GM12878 (cell line): ENCODE data around the gene LRRC56. TPM values are rescaled to one million over a fixed set of nuclear protein-coding genes. Genes with fewer than 3 reads are reported as not detected.

Source experiments
- ATAC-seq: fragments of 200-7000 bp; cut with Tn5 transposase; 3 replicates; pipeline ENCODE4 v1.9.1; 2020; ENCODE audit warnings: mild to moderate bottlenecking, moderate library complexity
- BruUV-seq: library from RNA; stranded (reverse); fragments of 400-500 nt; replicated peaks from 2 replicates; lab custom pipeline; 2021; lab: Mats Ljungman, UMichigan
- CTCF ChIA-PET: fragments of 300-600 bp; sonication (Branson Sonifier 250); formaldehyde crosslinking; extraction: SDS; loops from one replicate; lab custom pipeline; 2021; ENCODE audit warnings: inconsistent platforms; lab: Yijun Ruan, JAX
- POLR2A ChIA-PET: fragments of 350-600 bp; formaldehyde crosslinking; extraction: SDS; loops from one replicate; lab custom pipeline; 2021; ENCODE audit warnings: inconsistent platforms; lab: Charles Lee
- RAD21 ChIA-PET: fragments of 300-600 bp; sonication (Branson Sonifier 250); formaldehyde crosslinking; loops from one replicate; lab custom pipeline; 2023; ENCODE audit warnings: antibody characterized with exemption; ENCODE audit not compliant: unreplicated experiment; lab: Charles Lee
- SMC1A ChIA-PET: fragments of 300-600 bp; sonication (Branson Sonifier 250); formaldehyde crosslinking; loops from one replicate; lab custom pipeline; 2023; ENCODE audit not compliant: unreplicated experiment, uncharacterized antibody; lab: Charles Lee
- DNase-seq: peaks from one replicate; pipeline ENCODE4 v3.0.0-alpha.2; 2011; ENCODE audit warnings: low read depth, low spot score
- FAIRE-seq: peaks from 3 replicates; lab custom pipeline; 2011; peaks lifted over from hg19 to GRCh38; lab: Jason Lieb, UNC
- H2AFZ ChIP-seq: 2 replicates; pipeline ENCODE4 v1.6.0; 2011; ENCODE audit warnings: low read depth, low read length, control low read depth; ENCODE audit not compliant: control insufficient read depth
- H3K27ac ChIP-seq: 2 replicates; pipeline ENCODE4 v1.5.1; 2011; ENCODE audit warnings: control low read depth; ENCODE audit not compliant: control insufficient read depth, insufficient read depth
- H3K27me3 ChIP-seq, 2 experiments: replicated peaks in 1 of 2; 2 replicates each; pipeline versions ENCODE4 v1.6.0 to v1.6.1; 2011; ENCODE audit warnings: low read length in 1 of 2; ENCODE audit not compliant: control insufficient read depth in 2 of 2, insufficient read depth in 2 of 2
- H3K36me3 ChIP-seq, 2 experiments: 2 replicates each; pipeline ENCODE4 v1.5.1; 2011; ENCODE audit warnings: low read length in 1 of 2; ENCODE audit not compliant: control insufficient read depth in 2 of 2, insufficient read depth in 2 of 2
- H3K4me1 ChIP-seq: 2 replicates; pipeline ENCODE4 v1.6.1; 2011; ENCODE audit warnings: mild to moderate bottlenecking, low read length, moderate library complexity, mixed read lengths; ENCODE audit not compliant: control insufficient read depth, insufficient read depth
- H3K4me2 ChIP-seq: 2 replicates; pipeline ENCODE4 v1.6.0; 2011; ENCODE audit warnings: control low read depth; ENCODE audit not compliant: control insufficient read depth, insufficient read depth
- H3K4me3 ChIP-seq: fragments of 200-600 bp; sonication (generic); 2 replicates; pipeline ENCODE4 v1.5.1; 2016
- H3K79me2 ChIP-seq: 2 replicates; pipeline ENCODE4 v1.6.0; 2011; ENCODE audit warnings: low read length; ENCODE audit not compliant: control insufficient read depth, insufficient read depth
- H3K9ac ChIP-seq: 2 replicates; pipeline ENCODE4 v1.8.0; 2011; ENCODE audit warnings: low read length, control low read depth, mixed read lengths; ENCODE audit not compliant: control insufficient read depth, insufficient read depth
- H3K9me3 ChIP-seq: replicated peaks from 3 replicates; pipeline ENCODE4 v1.5.1; 2011; ENCODE audit warnings: mild to moderate bottlenecking, low read length; ENCODE audit not compliant: control insufficient read depth, insufficient read depth
- H4K20me1 ChIP-seq: 2 replicates; pipeline ENCODE4 v1.6.0; 2011; ENCODE audit not compliant: control insufficient read depth, insufficient read depth
- CHD2 ChIP-seq: IDR thresholded peaks from 2 replicates; pipeline ENCODE4 v1.6.1; 2011; ENCODE audit warnings: low read depth, low read length, improper control_type of control experiment, borderline replicate concordance
- DPF2 ChIP-seq: fragments of 450-650 bp; IDR thresholded peaks from 2 replicates; pipeline ENCODE4 v1.6.1; 2017; ENCODE audit warnings: mild to moderate bottlenecking
- MEF2B ChIP-seq: fragments of 450-650 bp; IDR thresholded peaks from 2 replicates; pipeline ENCODE4 v1.6.1; 2018; ENCODE audit warnings: mild to moderate bottlenecking, moderate library complexity; ENCODE audit not compliant: partially characterized antibody, poor library complexity, severe bottlenecking
- MTA2 ChIP-seq: fragments of 450-650 bp; IDR thresholded peaks from 2 replicates; pipeline ENCODE4 v1.6.1; 2016; ENCODE audit warnings: low read depth, mild to moderate bottlenecking, moderate library complexity
- MTA3 ChIP-seq: IDR thresholded peaks from 2 replicates; pipeline ENCODE4 v1.6.1; 2012; ENCODE audit warnings: low read length, inconsistent platforms, borderline replicate concordance
- POLR2A ChIP-seq: IDR thresholded peaks from 2 replicates; pipeline ENCODE4 v1.6.1; 2011; ENCODE audit warnings: low read depth, mild to moderate bottlenecking, low read length
- POLR2AphosphoS2 ChIP-seq: IDR thresholded peaks from 2 replicates; pipeline ENCODE4 v1.6.1; 2011; ENCODE audit warnings: low read depth, mild to moderate bottlenecking, low read length, improper control_type of control experiment, moderate library complexity
- POLR2AphosphoS5 ChIP-seq: IDR thresholded peaks from 2 replicates; pipeline ENCODE4 v1.6.1; 2011; ENCODE audit warnings: mild to moderate bottlenecking, low read length, inconsistent platforms
- RAD51 ChIP-seq: fragments of 450-650 bp; IDR thresholded peaks from 2 replicates; pipeline ENCODE4 v1.6.1; 2016; ENCODE audit warnings: moderate library complexity, mild to moderate bottlenecking, inconsistent platforms
- TCF3 ChIP-seq: IDR thresholded peaks from 2 replicates; pipeline ENCODE4 v1.6.1; 2012; ENCODE audit warnings: low read depth, mild to moderate bottlenecking, low read length, borderline replicate concordance; ENCODE audit not compliant: insufficient read depth
- WRNIP1 ChIP-seq: IDR thresholded peaks from 2 replicates; pipeline ENCODE4 v1.6.1; 2011; ENCODE audit warnings: low read depth, low read length, improper control_type of control experiment, borderline replicate concordance
- ZNF274 ChIP-seq: IDR thresholded peaks from one replicate; pipeline ENCODE4 v1.8.0; 2011; ENCODE audit not compliant: insufficient read length, insufficient read depth
- WGBS: methylation state at CpG from one replicate; pipeline ENCODE4 v1.1.6; 2016; ENCODE audit warnings: low lambda C conversion rate; ENCODE audit not compliant: insufficient replicate concordance, insufficient coverage; ENCODE audit errors: missing lambda C conversion rate; 5-methylcytosine and 5-hydroxymethylcytosine counted together
- in situ Hi-C: fragments of 300-500 bp; cut with MboI; formaldehyde crosslinking; loops from 9 replicates; pipeline ENCODE4 v1.14.3; 2018; ENCODE audit warnings: mixed read lengths
- intact Hi-C: fragments of 100-400 bp; cut with micrococcal nuclease; formaldehyde crosslinking; loops from one replicate; pipeline ENCODE4 v1.14.2; 2022; ENCODE audit not compliant: unreplicated experiment
- polyA plus RNA-seq, 11 experiments: library from polyadenylated mRNA; depleted of rRNA in 4 of 11; unstranded in 6 of 11; stranded (reverse) in 5 of 11; fragments of >200 nt; fragmentation: Nextera tagmentation in 4 of 11; fragmentation: Illumina TruSeq in 1 of 11; extraction: Ambion mirVana in 4 of 11; extraction: Trizol in 1 of 11; gene quantifications; 1 replicate in 1 of 11; 2 replicates in 10 of 11; pipeline versions ENCODE4 v1.2.1 to v1.2.3, GENCODE V29; 2011 to 2016; ENCODE audit warnings: inconsistent platforms in 2 of 11, missing spikeins in 2 of 11, low read depth in 1 of 11
- total RNA-seq, 4 experiments: library from RNA; depleted of rRNA in 3 of 4; stranded (reverse); fragments of >200 nt in 3 of 4; fragmentation: Illumina TruSeq in 1 of 4; extraction: Trizol in 1 of 4; gene quantifications; 2 replicates each; pipeline versions ENCODE4 v1.2.1 to v1.2.3, GENCODE V29; 2013 to 2021
- TF ChIP-seq, protein P1 (sequence below): fragments of 450-650 bp; formaldehyde crosslinking; IDR thresholded peaks from 2 replicates; pipeline ENCODE4 v1.4.0; 2022; ENCODE audit warnings: mild to moderate bottlenecking, moderate library complexity
- TF ChIP-seq, protein P2 (sequence below): fragments of 450-650 bp; conservative IDR thresholded peaks from 2 replicates; pipeline ENCODE4 v1.6.1; 2017; ENCODE audit warnings: mild to moderate bottlenecking, moderate library complexity
- TF ChIP-seq, protein P3 (sequence below): IDR thresholded peaks from 2 replicates; pipeline ENCODE4 v1.6.1; 2011; ENCODE audit warnings: low read depth, mild to moderate bottlenecking, low read length, moderate library complexity, borderline replicate concordance; ENCODE audit errors: extremely low read depth
- TF ChIP-seq, protein P4 (sequence below): IDR thresholded peaks from 2 replicates; pipeline ENCODE4 v1.6.1; 2011; ENCODE audit warnings: borderline replicate concordance, low read depth, mild to moderate bottlenecking, moderate library complexity, mixed read lengths, low read length; ENCODE audit not compliant: insufficient read depth; ENCODE audit errors: extremely low read length
- TF ChIP-seq, protein P5 (sequence below): IDR thresholded peaks from 2 replicates; pipeline ENCODE4 v1.6.1; 2011; ENCODE audit warnings: low read depth, low read length, improper control_type of control experiment, borderline replicate concordance
- TF ChIP-seq, protein P6 (sequence below): IDR thresholded peaks from 2 replicates; pipeline ENCODE4 v1.6.1; 2012; ENCODE audit warnings: low read depth, low read length, improper control_type of control experiment

The LRRC56 gene
- total and polyA plus RNA-seq, 10 of the 15 experiments (the other 5 are each of a cell fraction or from before 2014, with no cell fraction given): 0.02 to 1.9 (median 0.75) TPM; not detected in 1

DNA sequence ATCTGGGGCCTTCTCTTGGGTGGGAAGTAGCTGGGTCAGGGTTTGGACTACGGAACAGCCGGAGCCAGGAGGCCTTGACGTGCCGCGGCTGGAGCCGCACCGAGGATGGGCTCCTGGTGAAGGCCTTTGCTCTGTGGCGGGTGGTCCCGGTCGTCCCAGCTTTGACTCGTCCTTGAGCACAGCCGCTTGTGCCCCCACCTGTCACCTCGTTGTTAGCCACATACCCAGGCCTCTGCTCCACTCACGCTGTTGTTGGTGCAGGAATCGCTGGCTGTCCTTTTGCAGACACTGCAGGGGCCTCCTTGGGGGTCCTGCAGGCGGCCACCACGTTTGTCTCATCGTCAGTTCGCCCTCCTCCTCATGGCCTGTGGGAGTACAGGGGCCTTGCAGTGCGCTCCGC, 56.0 kb downstream of the LRRC56 start:
- Histone ChIP-seq H3K27me3 (no peaks in the 10 kb centered on the region), H3K4me1 (no peaks in the 10 kb centered on the region), H3K9ac (no peak overlapping the region), H3K4me2 (no peak overlapping the region), H3K79me2 (no peaks in the 10 kb centered on the region), H2AFZ (no peak overlapping the region), H3K9me3 (no peaks in the 10 kb centered on the region), H3K4me3 (no peak overlapping the region), H3K27ac (no peak overlapping the region), H4K20me1 (no peaks in the 10 kb centered on the region), H3K36me3 (peaks cover 29 to 50% of the 10 kb centered on the region in 2 experiments)
- RAD21 ChIA-PET: no interaction called here
- SMC1A ChIA-PET: no interaction called here
- CTCF ChIA-PET: no interaction called here
- POLR2A ChIA-PET: no interaction called here
- intact Hi-C loops (no loop called here), in situ Hi-C loops (no loop called here)
- DNase-seq (no peak), FAIRE-seq (no peak), ATAC-seq (no peak)
- BruUV-seq: no TSS peak
- 97% methylated on average over 21 of the region's 21 CpGs for WGBS
- TF ChIP-seq POLR2AphosphoS5 (no peak), ZNF274 (no peak), MTA3 (no peak), CHD2 (no peak), POLR2AphosphoS2 (no peak), MEF2B (no peak), TCF3 (no peak), RAD51 (no peak), POLR2A (no peak), WRNIP1 (no peak), DPF2 (no peak), MTA2 (no peak)
- TF ChIP-seq, protein P1, sequence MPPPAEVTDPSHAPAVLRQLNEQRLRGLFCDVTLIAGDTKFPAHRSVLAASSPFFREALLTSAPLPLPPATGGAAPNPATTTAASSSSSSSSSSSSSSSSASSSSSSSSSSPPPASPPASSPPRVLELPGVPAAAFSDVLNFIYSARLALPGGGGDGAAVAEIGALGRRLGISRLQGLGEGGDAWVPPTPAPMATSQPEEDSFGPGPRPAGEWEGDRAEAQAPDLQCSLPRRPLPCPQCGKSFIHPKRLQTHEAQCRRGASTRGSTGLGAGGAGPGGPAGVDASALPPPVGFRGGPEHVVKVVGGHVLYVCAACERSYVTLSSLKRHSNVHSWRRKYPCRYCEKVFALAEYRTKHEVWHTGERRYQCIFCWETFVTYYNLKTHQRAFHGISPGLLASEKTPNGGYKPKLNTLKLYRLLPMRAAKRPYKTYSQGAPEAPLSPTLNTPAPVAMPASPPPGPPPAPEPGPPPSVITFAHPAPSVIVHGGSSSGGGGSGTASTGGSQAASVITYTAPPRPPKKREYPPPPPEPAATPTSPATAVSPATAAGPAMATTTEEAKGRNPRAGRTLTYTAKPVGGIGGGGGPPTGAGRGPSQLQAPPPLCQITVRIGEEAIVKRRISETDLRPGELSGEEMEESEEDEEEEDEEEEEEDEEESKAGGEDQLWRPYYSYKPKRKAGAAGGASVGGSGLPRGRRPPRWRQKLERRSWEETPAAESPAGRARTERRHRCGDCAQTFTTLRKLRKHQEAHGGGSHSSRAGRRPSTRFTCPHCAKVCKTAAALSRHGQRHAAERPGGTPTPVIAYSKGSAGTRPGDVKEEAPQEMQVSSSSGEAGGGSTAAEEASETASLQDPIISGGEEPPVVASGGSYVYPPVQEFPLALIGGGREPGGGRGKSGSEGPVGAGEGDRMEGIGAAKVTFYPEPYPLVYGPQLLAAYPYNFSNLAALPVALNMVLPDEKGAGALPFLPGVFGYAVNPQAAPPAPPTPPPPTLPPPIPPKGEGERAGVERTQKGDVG (CRISPR knock-in tag): no peak
- TF ChIP-seq, protein P2, sequence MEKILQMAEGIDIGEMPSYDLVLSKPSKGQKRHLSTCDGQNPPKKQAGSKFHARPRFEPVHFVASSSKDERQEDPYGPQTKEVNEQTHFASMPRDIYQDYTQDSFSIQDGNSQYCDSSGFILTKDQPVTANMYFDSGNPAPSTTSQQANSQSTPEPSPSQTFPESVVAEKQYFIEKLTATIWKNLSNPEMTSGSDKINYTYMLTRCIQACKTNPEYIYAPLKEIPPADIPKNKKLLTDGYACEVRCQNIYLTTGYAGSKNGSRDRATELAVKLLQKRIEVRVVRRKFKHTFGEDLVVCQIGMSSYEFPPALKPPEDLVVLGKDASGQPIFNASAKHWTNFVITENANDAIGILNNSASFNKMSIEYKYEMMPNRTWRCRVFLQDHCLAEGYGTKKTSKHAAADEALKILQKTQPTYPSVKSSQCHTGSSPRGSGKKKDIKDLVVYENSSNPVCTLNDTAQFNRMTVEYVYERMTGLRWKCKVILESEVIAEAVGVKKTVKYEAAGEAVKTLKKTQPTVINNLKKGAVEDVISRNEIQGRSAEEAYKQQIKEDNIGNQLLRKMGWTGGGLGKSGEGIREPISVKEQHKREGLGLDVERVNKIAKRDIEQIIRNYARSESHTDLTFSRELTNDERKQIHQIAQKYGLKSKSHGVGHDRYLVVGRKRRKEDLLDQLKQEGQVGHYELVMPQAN: no peak
- TF ChIP-seq, protein P3, sequence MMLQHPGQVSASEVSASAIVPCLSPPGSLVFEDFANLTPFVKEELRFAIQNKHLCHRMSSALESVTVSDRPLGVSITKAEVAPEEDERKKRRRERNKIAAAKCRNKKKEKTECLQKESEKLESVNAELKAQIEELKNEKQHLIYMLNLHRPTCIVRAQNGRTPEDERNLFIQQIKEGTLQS: no peak
- TF ChIP-seq, protein P4, sequence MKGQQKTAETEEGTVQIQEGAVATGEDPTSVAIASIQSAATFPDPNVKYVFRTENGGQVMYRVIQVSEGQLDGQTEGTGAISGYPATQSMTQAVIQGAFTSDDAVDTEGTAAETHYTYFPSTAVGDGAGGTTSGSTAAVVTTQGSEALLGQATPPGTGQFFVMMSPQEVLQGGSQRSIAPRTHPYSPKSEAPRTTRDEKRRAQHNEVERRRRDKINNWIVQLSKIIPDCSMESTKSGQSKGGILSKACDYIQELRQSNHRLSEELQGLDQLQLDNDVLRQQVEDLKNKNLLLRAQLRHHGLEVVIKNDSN: no peak
- TF ChIP-seq, protein P5, sequence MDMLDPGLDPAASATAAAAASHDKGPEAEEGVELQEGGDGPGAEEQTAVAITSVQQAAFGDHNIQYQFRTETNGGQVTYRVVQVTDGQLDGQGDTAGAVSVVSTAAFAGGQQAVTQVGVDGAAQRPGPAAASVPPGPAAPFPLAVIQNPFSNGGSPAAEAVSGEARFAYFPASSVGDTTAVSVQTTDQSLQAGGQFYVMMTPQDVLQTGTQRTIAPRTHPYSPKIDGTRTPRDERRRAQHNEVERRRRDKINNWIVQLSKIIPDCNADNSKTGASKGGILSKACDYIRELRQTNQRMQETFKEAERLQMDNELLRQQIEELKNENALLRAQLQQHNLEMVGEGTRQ: no peak
- TF ChIP-seq, protein P6, sequence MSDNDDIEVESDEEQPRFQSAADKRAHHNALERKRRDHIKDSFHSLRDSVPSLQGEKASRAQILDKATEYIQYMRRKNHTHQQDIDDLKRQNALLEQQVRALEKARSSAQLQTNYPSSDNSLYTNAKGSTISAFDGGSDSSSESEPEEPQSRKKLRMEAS: no peak
